ENCODE measurements around the gene AGPAT3.

AGPAT3 gene

DNA sequence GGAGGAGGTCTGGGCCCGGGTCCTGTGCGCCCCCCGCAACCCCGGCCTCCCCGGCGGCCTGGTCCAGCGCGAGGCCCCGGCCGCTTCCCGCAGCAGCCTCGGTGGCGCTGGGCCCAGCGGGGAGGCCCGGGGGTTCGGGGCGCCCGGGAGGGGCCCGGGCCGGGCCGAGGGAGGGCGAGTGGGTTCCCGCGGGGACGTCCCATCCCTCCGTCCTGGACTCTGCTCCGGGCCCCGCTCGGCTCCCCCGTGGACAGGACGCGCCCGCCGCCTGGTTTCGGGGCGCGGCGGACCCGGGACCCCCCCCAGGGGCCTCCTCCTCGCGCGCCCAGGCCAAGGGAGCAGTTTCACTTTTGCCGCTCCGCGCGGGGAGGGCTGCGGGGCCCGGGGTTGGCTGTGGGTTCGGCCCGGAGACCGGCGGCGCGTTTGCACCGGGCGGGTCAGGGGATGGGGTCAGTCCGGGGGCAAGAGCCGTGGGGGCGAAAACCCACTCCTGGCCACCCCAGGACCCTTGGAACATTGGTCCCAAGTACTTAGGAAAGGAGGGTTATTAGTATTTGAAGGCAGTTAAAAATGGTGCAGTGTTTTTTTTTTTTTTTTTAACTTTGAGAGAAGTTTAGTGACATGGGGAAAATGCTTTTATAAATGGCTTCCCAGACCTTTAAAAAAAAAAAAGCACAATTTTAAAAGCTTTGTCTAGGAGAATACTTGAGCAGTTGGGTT, 677 bp downstream of the AGPAT3 start:
- no peak for DNase-seq

DNA sequence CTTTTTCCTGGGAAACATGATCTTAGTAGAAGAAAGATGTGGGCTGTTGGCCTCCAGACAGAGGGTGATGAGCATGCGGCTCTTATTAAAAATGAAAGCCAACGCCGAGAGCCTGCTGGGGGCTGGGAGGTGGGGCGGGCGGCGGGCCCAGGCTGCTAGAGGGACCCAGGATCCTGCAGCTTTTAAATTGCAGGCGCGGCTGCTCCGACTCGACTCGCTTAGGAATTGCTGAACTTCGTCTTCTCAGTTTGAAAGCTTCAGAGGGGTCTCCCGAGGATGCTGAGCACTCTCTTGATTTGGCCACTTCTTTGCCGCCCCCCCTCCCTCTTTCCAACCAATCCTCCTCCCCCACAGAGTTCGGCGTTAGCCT, 1.2 kb downstream of the AGPAT3 start:
- no peak for DNase-seq

GRCh38 chr21:43866659-43867331, 1.8 kb downstream of the AGPAT3 start:
- no peak for DNase-seq

GRCh38 chr21:43867332-43867703, 2.3 kb downstream of the AGPAT3 start:
- no peak for DNase-seq

GRCh38 chr21:43867948-43868347, 2.9 kb downstream of the AGPAT3 start:
- no peak for DNase-seq

- DNase-seq: no peak
Observed at GRCh38 chr21:43868461-43868860, 3.4 kb downstream of the AGPAT3 start.

- DNase-seq: no peak
Observed at GRCh38 chr21:43869486-43870325, 4.7 kb downstream of the AGPAT3 start.

GRCh38 chr21:43871487-43871886, 6.5 kb downstream of the AGPAT3 start:
- DNase-seq: no peak

DNA sequence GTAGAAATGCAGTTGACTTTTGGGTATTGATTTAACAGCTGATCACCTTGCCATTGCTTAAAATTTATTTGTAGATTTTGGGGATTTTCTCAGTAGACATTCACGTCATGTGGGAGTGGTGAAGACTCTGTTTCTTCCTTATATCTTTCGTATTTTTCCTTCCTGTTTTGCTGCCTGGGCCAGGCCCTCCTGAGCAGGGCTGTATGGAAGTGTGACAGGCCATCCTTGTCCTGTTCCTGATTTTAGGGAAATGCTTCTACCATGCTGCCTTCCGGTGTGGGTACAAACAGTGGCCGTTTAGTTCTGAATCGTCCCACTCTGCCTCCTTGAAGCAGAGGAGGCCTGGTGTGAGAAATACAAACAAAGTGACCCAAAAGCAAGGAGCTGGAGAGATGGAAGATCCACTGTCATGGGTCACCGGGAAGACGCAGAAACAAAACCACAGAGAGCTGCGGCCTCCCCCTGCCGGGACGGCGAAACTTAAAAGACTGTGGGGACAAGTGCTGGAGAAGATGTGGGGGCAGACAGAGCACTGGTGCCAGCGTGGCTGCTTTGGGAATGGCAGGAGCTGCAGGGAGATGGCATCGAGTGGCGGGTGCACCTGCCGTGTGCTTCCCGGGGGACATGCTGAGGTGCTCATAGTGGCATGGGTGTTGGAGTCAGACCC, 7.6 kb downstream of the AGPAT3 start:
- DNase-seq: no peak

DNA sequence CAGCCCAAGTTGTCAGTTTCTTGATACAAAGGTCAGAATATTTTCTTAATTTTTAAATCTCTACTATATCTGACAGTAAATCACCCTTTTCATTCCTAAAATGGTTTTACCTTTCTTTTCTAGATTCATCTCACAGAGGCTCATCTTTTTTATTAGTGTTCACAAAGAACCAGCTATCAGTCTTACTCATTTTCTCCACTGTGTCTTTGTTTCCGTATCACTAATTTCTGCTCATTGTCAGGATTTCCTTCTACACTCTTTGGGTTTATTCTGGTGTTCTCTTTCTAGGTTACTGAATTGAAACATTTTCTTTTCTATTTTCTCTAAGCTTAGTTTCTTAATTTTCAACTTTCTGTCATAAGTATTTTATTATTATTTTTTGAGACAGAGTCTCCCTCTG, 8.7 kb downstream of the AGPAT3 start:
- no peak for DNase-seq

DNA sequence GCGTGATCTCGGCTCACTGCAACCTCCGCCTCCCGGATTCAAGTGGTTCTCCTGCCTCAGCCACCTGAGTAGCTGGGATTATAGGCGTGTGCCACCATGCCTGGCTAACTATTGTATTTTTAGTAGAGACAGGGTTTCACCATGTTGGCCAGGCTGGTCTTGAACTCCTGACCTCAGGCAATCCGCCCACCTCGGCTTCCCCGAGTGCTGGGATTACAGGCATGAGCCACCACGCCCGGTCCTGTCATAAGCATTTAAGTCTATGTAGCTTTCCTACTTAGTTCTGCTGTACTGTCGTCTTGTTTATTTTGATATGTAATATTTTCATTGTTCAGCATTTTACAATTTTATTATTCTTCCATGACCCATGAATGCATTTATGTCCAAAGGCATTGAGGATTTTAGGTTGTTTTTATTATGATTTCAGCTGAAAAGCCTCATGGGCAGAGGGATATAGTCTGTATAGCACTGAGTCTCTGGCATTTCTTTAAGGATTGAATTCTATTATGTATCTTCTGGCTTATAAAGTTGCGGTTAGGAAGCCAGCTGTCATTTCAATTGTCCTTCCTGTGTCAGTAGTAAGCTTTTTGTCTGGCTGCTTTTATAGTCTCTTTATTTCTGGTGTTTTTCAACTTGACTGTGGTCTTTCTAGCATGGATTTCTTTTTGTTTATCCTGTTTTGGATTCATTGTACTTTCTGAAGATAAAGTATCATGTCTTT, 9.2 kb downstream of the AGPAT3 start:
- no peak for DNase-seq

- no peak for DNase-seq
Observed at GRCh38 chr21:43876605-43877004, 11.6 kb downstream of the AGPAT3 start.

DNA sequence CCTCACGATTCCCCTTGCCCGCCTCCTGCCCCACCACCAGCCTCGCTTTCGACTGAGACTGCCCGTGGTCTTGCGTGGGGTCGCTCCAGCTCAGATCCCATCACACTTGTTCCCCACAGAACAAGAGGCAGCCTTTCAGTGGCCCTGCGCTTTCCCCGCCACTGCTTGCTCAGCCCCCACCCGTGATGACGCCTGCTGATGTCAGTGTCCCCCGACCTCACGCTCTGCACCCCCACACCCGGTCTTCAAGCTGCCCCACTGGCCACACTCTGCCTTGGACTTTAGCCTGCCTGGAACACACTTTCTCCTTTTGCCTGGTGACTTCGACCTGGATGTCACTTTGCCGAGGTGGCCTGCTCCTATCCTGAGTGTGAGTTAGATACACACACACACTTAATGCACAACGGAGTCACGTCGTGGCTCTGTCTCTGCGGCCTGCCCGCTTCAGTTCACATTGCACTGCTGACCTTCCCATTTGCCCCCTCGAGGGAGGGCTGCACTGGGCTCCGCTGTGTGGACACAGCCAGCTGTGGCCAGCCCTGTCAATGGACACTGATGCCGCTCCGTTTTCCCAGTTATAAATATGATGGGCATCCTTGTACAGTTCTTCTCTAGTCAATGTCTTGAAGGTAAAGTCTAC, 13.0 kb downstream of the AGPAT3 start:
- no peak for DNase-seq

GRCh38 chr21:43879348-43880110, 14.5 kb downstream of the AGPAT3 start:
- no peak for DNase-seq

DNA sequence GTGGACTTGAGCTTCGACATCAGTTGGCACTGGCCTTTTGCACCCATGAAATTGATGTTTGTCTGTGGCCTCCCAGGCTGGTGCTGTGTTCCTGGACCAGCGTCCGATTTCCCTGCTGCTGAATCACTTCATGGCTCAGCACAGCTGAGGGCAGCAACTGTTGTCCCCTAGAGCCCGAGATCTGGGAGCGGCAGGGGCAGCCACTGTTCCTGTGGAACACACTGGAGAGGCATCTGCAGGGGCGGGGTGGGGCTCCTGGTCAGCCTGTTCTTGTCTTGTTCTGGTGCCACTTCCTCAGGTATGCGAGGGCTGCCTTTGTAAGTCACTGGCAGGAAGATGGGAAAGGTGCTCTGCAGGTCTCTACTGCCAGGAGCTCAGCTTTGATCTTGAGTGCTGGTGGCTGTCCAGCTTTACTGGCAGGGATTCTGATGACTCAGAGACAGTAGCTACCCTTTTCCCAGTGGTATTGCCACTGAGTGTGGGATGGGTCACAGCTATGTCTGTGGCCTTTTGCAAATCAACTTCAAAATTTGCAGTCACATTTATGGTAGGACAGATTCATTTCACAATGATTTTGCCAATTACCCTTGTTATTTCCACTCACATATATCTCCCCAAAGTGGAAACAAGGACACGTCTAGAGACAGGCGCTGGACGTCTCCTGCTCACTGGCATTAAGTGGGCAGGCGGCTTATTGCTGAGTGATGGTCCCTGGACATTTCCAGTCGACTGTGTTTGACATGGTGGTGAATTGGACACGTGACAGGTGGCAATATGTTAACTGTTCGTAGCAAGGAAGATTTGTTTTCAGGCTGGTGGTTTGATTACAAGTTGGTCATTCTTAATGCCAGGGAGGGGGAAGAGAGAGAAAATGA, 15.3 kb downstream of the AGPAT3 start:
- no peak for DNase-seq

DNA sequence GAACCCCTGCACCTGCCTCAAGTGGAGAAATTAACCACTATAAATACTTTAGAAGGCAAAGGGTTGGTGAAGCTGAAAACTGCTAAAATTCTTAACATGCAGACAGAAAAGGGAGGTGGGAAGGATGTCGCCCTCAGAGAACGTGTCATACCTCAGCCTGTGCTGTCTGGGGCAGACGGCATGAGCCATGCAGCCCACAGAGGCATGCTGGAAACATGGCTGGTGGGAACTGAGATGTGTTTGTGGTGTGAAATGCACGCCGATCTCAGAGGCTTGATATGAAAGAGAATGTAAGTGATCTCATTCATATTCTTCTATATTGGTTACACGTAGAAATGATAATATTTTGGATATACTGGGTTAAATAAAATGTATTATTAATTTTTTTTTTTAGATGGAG, 16.3 kb downstream of the AGPAT3 start:
- no peak for DNase-seq

- no peak for DNase-seq
Observed at GRCh38 chr21:43881935-43882334, 16.9 kb downstream of the AGPAT3 start.

- no peak for DNase-seq
Observed at GRCh38 chr21:43882952-43883545, 18.0 kb downstream of the AGPAT3 start.

GRCh38 chr21:43884012-43884860, 19.2 kb downstream of the AGPAT3 start:
- DNase-seq: peak; percentile 85
